ENCODE data around the gene ZDHHC8. TPM values are rescaled to one million over a fixed set of nuclear protein-coding genes. Genes with fewer than 3 reads are reported as not detected.
A peak's percentile ranks its signal among the peaks of the same experiment; 100 is the strongest.

ZDHHC8 gene
- total RNA-seq, 1 donor from 2014 or later: 88.0 TPM

GRCh38 chr22:20089977-20090729 is 41.5 kb upstream of the ZDHHC8 start:
- TF ChIP-seq CTCF (IDR thresholded peaks at IDR 0.05): no peak
- Histone ChIP-seq H3K9me3 (no peaks in the 10 kb centered on the region), H3K36me3 (peaks cover 98% of the 10 kb centered on the region), H3K4me1 (peaks cover 1% of the 10 kb centered on the region), H3K27ac (no peak overlapping the region), H3K4me3 (no peak overlapping the region), H3K27me3 (no peaks in the 10 kb centered on the region)
- intact Hi-C loops (cut with DNase I): no loop called here
- ATAC-seq: no peak
- no peak for DNase-seq

GRCh38 chr22:20090730-20091240 is 40.8 kb upstream of the ZDHHC8 start:
- Histone ChIP-seq H3K27me3 (no peaks in the 10 kb centered on the region), H3K4me3 (no peak overlapping the region), H3K27ac (no peak overlapping the region), H3K36me3 (peaks cover 100% of the 10 kb centered on the region), H3K9me3 (no peaks in the 10 kb centered on the region), H3K4me1 (no peaks in the 10 kb centered on the region)
- intact Hi-C loops (cut with DNase I): no loop called here
- no peak for TF ChIP-seq CTCF (IDR thresholded peaks at IDR 0.05)
- ATAC-seq: no peak
- DNase-seq: no peak

- Histone ChIP-seq H3K9me3 (no peaks in the 10 kb centered on the region), H3K4me3 (no peak overlapping the region), H3K4me1 (no peaks in the 10 kb centered on the region), H3K36me3 (peaks cover 100% of the 10 kb centered on the region), H3K27ac (no peak overlapping the region), H3K27me3 (no peaks in the 10 kb centered on the region)
- TF ChIP-seq CTCF (IDR thresholded peaks at IDR 0.05): no peak
- no peak for ATAC-seq
- intact Hi-C loops (cut with DNase I): no loop called here
- no peak for DNase-seq
Measured at GRCh38 chr22:20091690-20092476, 39.7 kb upstream of the ZDHHC8 start.

GRCh38 chr22:20092477-20092854 is 39.1 kb upstream of the ZDHHC8 start:
- H3K27me3 ChIP-seq: no peaks in the 10 kb centered on the region
- H3K9me3 ChIP-seq: no peaks in the 10 kb centered on the region
- intact Hi-C loops (cut with DNase I): no loop called here
- TF ChIP-seq CTCF (IDR thresholded peaks at IDR 0.05): no peak
- H3K4me1 ChIP-seq: no peaks in the 10 kb centered on the region
- ATAC-seq (no peak), DNase-seq (no peak)
- no peak overlapping the region for H3K4me3 ChIP-seq
- H3K36me3 ChIP-seq: peaks cover 100% of the 10 kb centered on the region
- no peak overlapping the region for H3K27ac ChIP-seq

GRCh38 chr22:20093418-20094196 is 38.0 kb upstream of the ZDHHC8 start:
- no peak overlapping the region for H3K4me3 ChIP-seq
- H3K36me3 ChIP-seq: peaks cover 99% of the 10 kb centered on the region
- H3K27ac ChIP-seq: no peak overlapping the region
- no peak for TF ChIP-seq CTCF (IDR thresholded peaks at IDR 0.05)
- intact Hi-C loops (cut with DNase I): no loop called here
- H3K9me3 ChIP-seq: no peaks in the 10 kb centered on the region
- no peaks in the 10 kb centered on the region for H3K4me1 ChIP-seq
- H3K27me3 ChIP-seq: no peaks in the 10 kb centered on the region
- DNase-seq: peak; percentile 28
- ATAC-seq: no peak

Measured in upper lobe of right lung (tissue), 1 donor.